Activated naive CD4-positive, alpha-beta T cell treated with Interleukin-2 at 50 U/mL for 16 hours (primary cell): ENCODE data around the gene CFAP52.
"Not testable (repeated sequence)": the region's sequence is repeated elsewhere in the genome, so short reads cannot be mapped to it uniquely, and the experiment has no call there.

Experiments
- DNase-seq: peaks from one replicate; pipeline ENCODE4 v3.0.0-alpha.2; 2020

The CFAP52 gene

DNA sequence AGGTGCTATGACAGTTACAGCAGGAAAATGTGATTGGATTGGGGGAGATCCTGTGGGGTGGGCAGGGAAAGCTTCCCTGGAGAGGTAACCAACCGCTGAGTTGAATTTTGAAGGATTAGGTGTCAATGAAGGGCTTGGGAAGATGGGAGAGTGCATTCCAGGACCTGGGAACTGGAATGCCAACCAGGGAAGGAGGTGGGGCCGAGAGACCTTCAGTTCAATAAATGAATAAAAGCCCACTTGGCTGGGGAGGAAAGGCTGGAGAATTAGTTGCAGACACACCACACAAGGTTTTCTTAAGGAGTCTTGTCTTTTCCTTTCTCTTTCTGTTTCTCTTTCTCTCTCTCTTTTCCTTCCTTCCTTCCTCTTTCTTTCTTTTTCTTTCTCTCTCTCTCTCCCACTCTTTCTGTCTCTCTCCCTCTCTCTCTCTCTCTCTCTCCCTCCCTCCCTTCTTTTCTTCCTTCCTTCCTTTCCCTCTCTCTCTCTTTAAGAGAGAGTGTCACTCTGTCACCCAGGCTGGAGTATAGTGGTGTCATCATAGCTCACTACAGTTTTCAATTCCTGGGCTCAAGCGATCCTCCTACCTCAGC lies 72.2 kb downstream of the CFAP52 start:
- DNase-seq: no peak

GRCh38 chr17:9658593-9659211 lies 82.3 kb downstream of the CFAP52 start:
- DNase-seq: no peak

DNA sequence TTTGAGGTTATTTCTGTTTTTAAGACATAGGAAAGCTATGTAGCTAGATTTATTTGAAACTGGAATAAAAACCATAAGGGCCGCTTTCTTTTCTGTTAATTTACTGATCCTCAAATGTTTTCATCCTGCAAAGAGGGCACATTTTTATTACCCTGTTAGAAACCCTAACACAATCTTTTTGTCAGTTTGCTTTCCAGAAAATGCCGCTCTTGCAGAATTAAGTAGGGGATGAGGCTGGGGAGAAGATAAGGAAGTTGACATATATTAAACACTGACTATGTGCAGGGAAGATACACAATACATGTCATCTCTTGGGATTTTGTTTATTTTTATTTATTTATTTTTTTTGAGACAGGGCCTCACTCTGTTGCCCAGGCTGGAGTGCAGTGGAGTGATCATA lies 84.6 kb downstream of the CFAP52 start:
- DNase-seq: no peak

- not testable (repeated sequence) for DNase-seq
Measured at GRCh38 chr17:9663511-9663910, 87.1 kb downstream of the CFAP52 start.

GRCh38 chr17:9666461-9667050 lies 90.1 kb downstream of the CFAP52 start:
- DNase-seq: no peak

DNA sequence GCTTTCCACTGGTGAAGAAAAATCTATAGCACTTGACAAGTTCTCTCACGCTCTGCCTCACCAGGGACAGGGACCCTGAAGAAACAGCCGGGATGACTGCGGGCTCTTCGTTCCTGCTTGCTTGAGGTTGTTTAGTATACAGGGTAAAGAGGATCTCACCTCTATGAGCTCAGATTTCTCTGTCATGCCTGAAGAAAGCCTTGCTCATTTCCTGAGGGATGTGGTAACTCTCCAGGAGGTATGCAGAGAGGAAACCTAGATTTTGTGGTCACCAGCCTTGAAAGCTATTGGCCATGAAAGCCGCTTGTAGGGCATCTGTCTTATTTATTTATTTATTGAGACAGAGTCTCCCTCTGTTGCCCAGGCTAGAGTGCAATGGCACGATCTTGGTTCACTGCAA lies 92.1 kb downstream of the CFAP52 start:
- DNase-seq: no peak

- no peak for DNase-seq
Measured at GRCh38 chr17:9669551-9670008, 93.1 kb downstream of the CFAP52 start.

DNA sequence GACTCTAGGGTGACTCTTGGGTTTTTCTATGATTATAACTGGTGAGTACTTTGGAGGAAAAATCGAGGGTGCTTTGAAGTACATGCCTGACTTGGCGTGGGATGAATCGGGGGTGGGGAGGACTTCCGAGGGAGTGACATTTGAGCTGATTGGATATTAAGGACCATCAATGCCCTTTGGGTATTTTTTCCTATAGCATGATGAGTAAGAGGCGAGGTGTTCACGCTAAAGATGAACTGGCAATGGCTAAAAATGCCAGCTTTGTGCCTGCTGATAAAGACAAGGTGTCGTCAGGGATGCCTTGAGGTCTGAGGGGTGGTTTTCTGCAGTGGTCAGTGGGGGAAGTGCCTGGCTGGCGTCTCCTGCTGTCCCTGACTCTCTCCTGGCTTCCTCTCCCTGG lies 94.2 kb downstream of the CFAP52 start:
- no peak for DNase-seq

DNA sequence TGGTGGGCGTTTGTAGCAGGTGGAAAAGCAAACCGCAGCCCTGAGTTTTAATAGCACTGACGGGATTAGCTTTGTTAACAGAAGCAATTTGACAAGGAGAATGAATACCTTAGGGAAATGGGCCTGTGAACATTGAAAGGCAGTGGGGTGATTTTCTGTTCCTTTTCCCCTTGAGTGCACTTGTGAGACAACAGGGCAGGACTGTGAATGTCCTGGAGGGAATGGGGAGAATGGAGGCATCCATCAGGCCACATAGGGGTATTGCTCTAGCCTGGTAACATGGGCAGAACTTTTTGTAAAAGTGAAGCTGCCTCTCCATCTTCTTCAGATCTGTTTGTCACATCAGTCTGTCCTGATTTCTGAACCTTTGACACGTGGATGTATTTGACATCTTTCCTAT lies 95.1 kb downstream of the CFAP52 start:
- no peak for DNase-seq

DNA sequence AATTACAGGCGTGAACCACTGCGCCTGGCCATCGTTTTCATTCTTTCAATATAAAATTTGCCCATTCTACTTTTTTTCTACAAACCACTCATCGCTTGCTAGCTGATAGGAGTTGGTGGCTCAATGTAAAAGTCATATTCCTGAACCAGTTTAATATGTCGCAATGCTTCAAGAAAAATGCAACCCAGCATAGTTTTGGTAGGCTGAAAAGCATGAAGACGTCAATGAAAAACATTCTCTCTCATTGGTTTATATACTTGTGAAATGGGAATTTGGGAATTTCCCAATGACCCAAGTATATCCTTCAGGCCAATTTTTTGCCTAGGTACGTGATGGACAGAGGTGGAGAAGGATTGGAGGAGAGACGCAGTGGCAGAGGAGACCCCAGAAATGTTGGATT lies 95.8 kb downstream of the CFAP52 start:
- DNase-seq: no peak

DNA sequence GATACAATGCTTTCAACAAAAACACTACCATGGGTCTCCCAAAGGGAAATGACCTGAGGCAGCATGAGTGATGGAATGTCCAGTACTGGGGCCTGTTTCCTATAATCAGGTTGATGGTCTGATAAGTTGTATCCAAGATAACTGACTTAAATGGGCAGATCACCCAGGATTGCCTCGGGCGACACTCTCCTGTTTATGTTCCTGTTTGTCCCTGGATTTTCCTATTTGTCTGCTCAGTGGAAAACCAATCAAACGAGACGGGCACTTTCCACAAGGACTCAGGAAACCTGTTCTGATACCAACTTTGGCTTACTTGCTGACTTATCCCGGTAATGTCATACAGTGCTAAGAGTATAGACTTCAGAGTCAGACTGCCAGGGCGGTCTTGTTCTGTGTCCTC lies 96.2 kb downstream of the CFAP52 start:
- DNase-seq: no peak

- no peak for DNase-seq
Measured at GRCh38 chr17:9676084-9676483, 99.6 kb downstream of the CFAP52 start.

GRCh38 chr17:9676820-9677310 lies 100.4 kb downstream of the CFAP52 start:
- no peak for DNase-seq

- DNase-seq: no peak
Measured at GRCh38 chr17:9677411-9677810, 101.0 kb downstream of the CFAP52 start.

GRCh38 chr17:9677896-9678295 lies 101.5 kb downstream of the CFAP52 start:
- no peak for DNase-seq

- no peak for DNase-seq
Measured at GRCh38 chr17:9684955-9685621, 108.6 kb downstream of the CFAP52 start.
